Breast epithelium (tissue), 4 donors: ENCODE results near the gene TGFBR1. TPM values are rescaled to one million over a fixed set of nuclear protein-coding genes. Genes with fewer than 3 reads are reported as not detected.
A peak's percentile ranks its signal among the peaks of the same experiment; 100 is the strongest.

Source experiments
- DNase-seq, 2 donors: peaks; one replicate each; pipeline ENCODE4 v3.0.0-alpha.2; 2019; ENCODE audit warnings: low spot score in 2 of 2
- H3K27ac ChIP-seq, 2 donors: fragments of 200-600 bp; sonication (generic) in 1 of 2; one replicate each; pipeline ENCODE4 v1.5.1; 2016 to 2019; ENCODE audit warnings: mild to moderate bottlenecking in 1 of 2
- H3K27me3 ChIP-seq, 2 donors: fragments of 200-600 bp; sonication (generic) in 1 of 2; one replicate each; pipeline versions ENCODE4 v1.5.1 to v1.6.0; 2017 to 2019; ENCODE audit warnings: control low read depth in 1 of 2, mild to moderate bottlenecking in 1 of 2
- H3K36me3 ChIP-seq: fragments of 200-600 bp; one replicate; pipeline ENCODE4 v1.5.1; 2019
- H3K4me1 ChIP-seq, 2 donors: fragments of 200-600 bp; sonication (generic); one replicate each; pipeline ENCODE4 v1.5.1; 2016 to 2019; ENCODE audit warnings: control low read depth in 1 of 2
- H3K4me3 ChIP-seq, 3 donors: fragments of 200-600 bp; sonication (generic); 1 replicate in 2 of 3; 2 replicates in 1 of 3; pipeline ENCODE4 v1.5.1; 2016 to 2019; ENCODE audit warnings: mild to moderate bottlenecking in 3 of 3, moderate library complexity in 2 of 3
- H3K9me3 ChIP-seq, 2 donors: fragments of 200-600 bp; sonication (generic) in 1 of 2; one replicate each; pipeline ENCODE4 v1.5.1; 2016 to 2019; ENCODE audit warnings: control low read depth in 1 of 2
- CTCF ChIP-seq, 3 donors: fragments of 450-650 bp; IDR thresholded peaks; one replicate each; pipeline ENCODE4 v1.5.1; 2016 to 2017; ENCODE audit warnings: antibody characterized with exemption in 3 of 3, mild to moderate bottlenecking in 3 of 3, moderate library complexity in 3 of 3
- POLR2A ChIP-seq: fragments of 450-650 bp; IDR thresholded peaks from one replicate; pipeline ENCODE4 v1.6.1; 2016; ENCODE audit warnings: antibody characterized with exemption, mild to moderate bottlenecking, moderate library complexity
- POLR2AphosphoS5 ChIP-seq, 3 donors: sonication (generic); formaldehyde crosslinking; IDR thresholded peaks; one replicate each; pipeline ENCODE4 v1.6.1; 2017; ENCODE audit warnings: antibody characterized with exemption in 3 of 3
- intact Hi-C: fragments of 100-400 bp; cut with DNase I; formaldehyde crosslinking; loops from one replicate; pipeline ENCODE4 v1.15.1; 2023; ENCODE audit warnings: low total_unique reads
- total RNA-seq, 3 donors: library from RNA; depleted of rRNA; stranded (reverse); fragments of >200 nt; gene quantifications; one replicate each; pipeline ENCODE4 v1.1.0, GENCODE V29; 2016

The TGFBR1 gene
- total RNA-seq, 3 donors from 2014 or later = 33.1 to 35.4 (median 34.5) TPM

GRCh38 chr9:99057665-99058625 is 47.0 kb upstream of the TGFBR1 start:
- H3K4me1 ChIP-seq = no peaks in the 10 kb centered on the region
- H3K9me3 ChIP-seq = no peaks in the 10 kb centered on the region
- no peaks in the 10 kb centered on the region for H3K27me3 ChIP-seq
- H3K4me3 ChIP-seq = no peak overlapping the region
- intact Hi-C loops = no loop called here
- no peaks in the 10 kb centered on the region for H3K36me3 ChIP-seq
- no peak for DNase-seq
- peak overlapping the region in 1 of 2 donors; percentile 32 for H3K27ac ChIP-seq
- no peak for TF ChIP-seq CTCF (IDR thresholded peaks at IDR 0.05)
- no peak for TF ChIP-seq POLR2AphosphoS5 (IDR thresholded peaks at IDR 0.05)
- TF ChIP-seq POLR2A = no peak

GRCh38 chr9:99058964-99059921 is 45.7 kb upstream of the TGFBR1 start:
- no peaks in the 10 kb centered on the region for H3K4me1 ChIP-seq
- intact Hi-C loops = no loop called here
- H3K36me3 ChIP-seq = no peaks in the 10 kb centered on the region
- no peaks in the 10 kb centered on the region for H3K9me3 ChIP-seq
- no peaks in the 10 kb centered on the region for H3K27me3 ChIP-seq
- H3K27ac ChIP-seq = peak overlapping the region; percentile 36 to 76
- H3K4me3 ChIP-seq = no peak overlapping the region
- no peak for DNase-seq
- TF ChIP-seq CTCF (IDR thresholded peaks at IDR 0.05) (no peak), POLR2A (no peak), POLR2AphosphoS5 (IDR thresholded peaks at IDR 0.05) (no peak)

- Histone ChIP-seq H3K36me3 (no peaks in the 10 kb centered on the region), H3K27ac (no peak overlapping the region), H3K27me3 (no peaks in the 10 kb centered on the region), H3K4me3 (no peak overlapping the region), H3K9me3 (no peaks in the 10 kb centered on the region), H3K4me1 (no peaks in the 10 kb centered on the region)
- TF ChIP-seq CTCF (IDR thresholded peaks at IDR 0.05) (no peak), POLR2AphosphoS5 (IDR thresholded peaks at IDR 0.05) (no peak), POLR2A (no peak)
- intact Hi-C loops = loop anchor here (1.0 kb wide), 1 partner anchor 9 kb away; no protein-coding TSS in a partner anchor
- DNase-seq = no peak
These were observed 44.3 kb upstream of the TGFBR1 start for GRCh38 chr9:99060621-99061020.

DNA sequence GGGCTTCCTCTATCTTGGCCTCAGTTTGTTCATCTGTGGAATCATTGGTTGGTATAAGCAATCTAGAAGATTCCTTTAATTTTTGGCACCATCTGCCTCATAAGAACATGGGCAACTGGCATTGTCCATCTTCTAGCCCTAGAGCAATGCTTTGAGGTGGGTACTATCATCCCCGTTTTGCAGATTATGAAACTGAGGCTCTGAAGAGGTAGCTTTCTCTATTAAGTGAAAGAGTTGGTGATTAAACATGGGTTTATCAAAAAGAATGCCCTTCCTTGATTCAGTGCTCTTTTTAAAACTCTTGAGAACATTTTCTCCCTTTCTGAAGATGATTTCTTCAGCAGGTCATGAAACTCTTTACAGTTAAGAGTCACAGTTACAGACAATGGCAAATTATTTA is 42.4 kb upstream of the TGFBR1 start:
- intact Hi-C loops = no loop called here
- no peaks in the 10 kb centered on the region for H3K36me3 ChIP-seq
- no peaks in the 10 kb centered on the region for H3K9me3 ChIP-seq

More for the DNA sequence above, 42.4 kb upstream of the TGFBR1 start:
- H3K4me1 ChIP-seq = no peaks in the 10 kb centered on the region
- no peak overlapping the region for H3K27ac ChIP-seq
- no peaks in the 10 kb centered on the region for H3K27me3 ChIP-seq
- DNase-seq = no peak
- no peak overlapping the region for H3K4me3 ChIP-seq
- TF ChIP-seq CTCF (IDR thresholded peaks at IDR 0.05) (no peak), POLR2AphosphoS5 (IDR thresholded peaks at IDR 0.05) (no peak), POLR2A (no peak)
